Karpas-422 (cell line): ENCODE measurements around the gene MFSD2B. TPM values are rescaled to one million over a fixed set of nuclear protein-coding genes. Genes with fewer than 3 reads are reported as not detected.

Source experiments
- DNase-seq: peaks from one replicate; pipeline ENCODE4 v3.0.0-alpha.2; 2015
- H2AFZ ChIP-seq: fragments of 200-600 bp; sonication (generic); 2 replicates; pipeline ENCODE4 v1.6.1; 2014; ENCODE audit warnings: antibody characterized with exemption, low read length, mixed read lengths
- H3K27ac ChIP-seq: fragments of 200-600 bp; sonication (generic); 2 replicates; pipeline ENCODE4 v1.5.1; 2014; ENCODE audit warnings: mild to moderate bottlenecking, low read length, moderate library complexity
- H3K27me3 ChIP-seq: fragments of 200-600 bp; sonication (generic); 2 replicates; pipeline ENCODE4 v1.6.1; 2014; ENCODE audit warnings: low read length, mixed read lengths
- H3K36me3 ChIP-seq: fragments of 200-600 bp; sonication (generic); 2 replicates; pipeline ENCODE4 v1.6.1; 2014; ENCODE audit warnings: low read length, mixed read lengths; ENCODE audit not compliant: insufficient read depth
- H3K4me1 ChIP-seq: fragments of 200-600 bp; sonication (generic); 2 replicates; pipeline ENCODE4 v1.6.1; 2014; ENCODE audit warnings: mild to moderate bottlenecking, low read length, mixed read lengths
- H3K4me2 ChIP-seq: fragments of 200-600 bp; sonication (generic); 2 replicates; pipeline ENCODE4 v1.6.1; 2014; ENCODE audit warnings: low read length, low read depth, mild to moderate bottlenecking; ENCODE audit not compliant: poor library complexity, severe bottlenecking
- H3K4me3 ChIP-seq: fragments of 200-600 bp; sonication (generic); 2 replicates; pipeline ENCODE4 v1.5.1; 2014; ENCODE audit warnings: mild to moderate bottlenecking, antibody characterized with exemption, low read length, mixed read lengths
- H3K79me2 ChIP-seq: fragments of 200-600 bp; sonication (generic); 2 replicates; pipeline ENCODE4 v1.6.1; 2014; ENCODE audit warnings: mild to moderate bottlenecking, low read length, mixed read lengths
- H3K9ac ChIP-seq: fragments of 200-600 bp; sonication (generic); 2 replicates; pipeline ENCODE4 v1.6.0; 2014; ENCODE audit warnings: low read length
- H3K9me2 ChIP-seq: fragments of 200-600 bp; sonication (generic), shearing (Covaris generic); replicated peaks from 2 replicates; pipeline ENCODE4 v1.6.0; 2014; ENCODE audit warnings: mild to moderate bottlenecking, low read length, moderate library complexity; ENCODE audit not compliant: insufficient read depth
- H3K9me3 ChIP-seq: fragments of 300-700, 200-600 bp; sonication (generic); 2 replicates; pipeline ENCODE4 v1.6.1; 2014; ENCODE audit warnings: low read length, mixed read lengths
- H4K20me1 ChIP-seq: fragments of 200-600 bp; sonication (generic); 2 replicates; pipeline ENCODE4 v1.6.1; 2014; ENCODE audit warnings: mild to moderate bottlenecking, antibody characterized with exemption, low read length, low read depth; ENCODE audit not compliant: insufficient read depth
- total RNA-seq: library from RNA; depleted of rRNA; stranded (reverse); fragments of >200 nt; shearing (Covaris generic); gene quantifications from 2 replicates; pipeline ENCODE4 v1.2.3, GENCODE V29; 2014; ENCODE audit warnings: low replicate concordance

The MFSD2B gene
- total RNA-seq, 1 experiment from 2014 or later, result not detected

GRCh38 chr2:24016376-24016761 lies 6.5 kb downstream of the MFSD2B start:
- Histone ChIP-seq H2AFZ (no peak overlapping the region), H3K9me2 (no peaks in the 10 kb centered on the region), H3K36me3 (no peaks in the 10 kb centered on the region), H3K4me3 (no peak overlapping the region), H3K9me3 (no peaks in the 10 kb centered on the region), H3K79me2 (no peaks in the 10 kb centered on the region), H3K27me3 (no peaks in the 10 kb centered on the region), H3K4me1 (no peaks in the 10 kb centered on the region), H3K4me2 (no peak overlapping the region), H4K20me1 (no peaks in the 10 kb centered on the region), H3K27ac (no peak overlapping the region), H3K9ac (no peak overlapping the region)
- no peak for DNase-seq

DNA sequence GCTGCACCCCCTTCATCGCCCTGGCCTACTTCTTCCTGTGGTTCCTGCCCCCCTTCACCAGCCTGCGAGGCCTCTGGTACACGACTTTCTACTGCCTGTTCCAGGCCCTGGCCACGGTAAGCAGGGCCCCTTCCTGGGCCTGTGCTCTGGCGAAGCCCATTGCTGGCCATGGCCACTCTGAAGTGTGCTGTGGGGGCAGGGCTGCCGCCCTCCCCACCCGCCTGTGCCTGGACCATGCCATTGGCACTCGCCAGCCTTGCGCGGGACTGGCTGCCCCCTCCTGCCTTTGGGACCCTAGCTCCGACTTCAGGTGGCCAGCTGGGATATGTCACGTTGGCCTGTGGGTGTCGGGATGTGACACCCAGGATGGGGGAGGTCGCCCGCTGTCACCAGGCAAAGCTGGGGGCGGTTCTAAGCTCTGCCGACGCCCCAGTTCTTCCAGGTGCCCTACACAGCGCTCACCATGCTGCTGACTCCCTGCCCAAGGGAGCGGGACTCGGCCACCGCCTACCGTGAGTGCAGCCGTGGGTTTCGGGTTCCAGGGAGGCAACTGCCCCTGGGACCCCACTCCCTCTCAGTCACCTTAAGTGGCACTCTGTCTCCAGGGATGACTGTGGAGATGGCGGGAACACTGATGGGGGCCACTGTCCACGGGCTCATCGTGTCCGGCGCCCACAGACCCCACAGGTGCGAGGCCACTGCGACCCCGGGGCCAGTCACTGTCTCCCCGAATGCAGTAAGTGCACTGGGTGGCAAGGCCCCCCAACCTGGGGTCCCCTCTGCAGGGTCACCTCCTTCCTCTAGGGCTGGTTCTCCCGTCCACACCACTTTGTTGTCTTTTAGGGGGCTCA lies 7.2 kb downstream of the MFSD2B start:
- Histone ChIP-seq H3K4me1 (no peaks in the 10 kb centered on the region), H3K4me2 (no peak overlapping the region), H3K36me3 (no peaks in the 10 kb centered on the region), H3K27ac (no peak overlapping the region), H3K27me3 (no peaks in the 10 kb centered on the region), H2AFZ (no peak overlapping the region), H3K9ac (no peak overlapping the region), H3K4me3 (no peak overlapping the region), H3K79me2 (no peaks in the 10 kb centered on the region), H3K9me2 (no peaks in the 10 kb centered on the region), H3K9me3 (no peaks in the 10 kb centered on the region), H4K20me1 (no peaks in the 10 kb centered on the region)
- no peak for DNase-seq

DNA sequence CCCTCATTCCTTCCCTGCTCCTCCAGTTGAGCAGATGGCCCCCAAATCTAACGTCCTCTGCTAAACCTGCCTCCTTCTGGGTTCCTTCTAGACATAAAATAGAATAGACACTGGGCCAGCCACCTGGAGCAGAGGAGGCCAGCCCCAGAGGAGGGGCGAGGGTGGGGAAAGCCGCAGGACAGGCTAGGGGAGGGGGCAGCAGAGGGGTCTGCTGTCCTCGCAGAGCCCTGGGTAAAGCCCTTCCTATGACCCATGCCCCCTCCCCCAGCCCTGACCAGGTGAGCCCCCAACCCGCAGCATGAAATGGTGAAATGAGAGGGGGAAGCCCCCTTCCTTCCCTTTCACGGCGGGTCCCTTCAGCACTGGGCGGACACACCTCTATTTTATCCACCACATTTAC lies 7.8 kb downstream of the MFSD2B start:
- no peaks in the 10 kb centered on the region for H3K9me2 ChIP-seq
- H3K4me1 ChIP-seq, result no peaks in the 10 kb centered on the region

DNA sequence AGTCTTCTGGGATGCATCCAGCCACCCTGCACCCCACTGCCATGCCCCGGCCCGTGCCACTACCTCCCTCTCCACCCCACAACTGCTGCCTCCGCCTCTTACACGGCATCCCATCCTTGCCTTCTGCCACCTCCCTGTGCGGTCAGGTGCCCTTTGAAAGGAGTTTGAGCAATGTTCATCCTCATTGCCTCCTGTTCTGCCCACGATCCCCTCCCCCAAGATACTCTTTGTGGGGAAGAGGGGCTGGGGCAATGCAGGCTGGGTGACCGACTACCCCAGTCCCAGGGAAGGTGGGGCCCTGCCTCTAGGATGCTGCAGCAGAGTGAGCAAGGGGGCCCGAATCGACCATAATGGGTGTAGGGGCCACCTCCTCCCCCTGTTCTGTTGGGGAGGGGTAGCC lies 8.4 kb downstream of the MFSD2B start:
- DNase-seq, result no peak
- H3K4me3 ChIP-seq, result no peak overlapping the region
- H3K9me3 ChIP-seq, result no peaks in the 10 kb centered on the region
- no peaks in the 10 kb centered on the region for H3K4me1 ChIP-seq
- no peaks in the 10 kb centered on the region for H3K79me2 ChIP-seq
- no peaks in the 10 kb centered on the region for H3K36me3 ChIP-seq
- H3K27ac ChIP-seq, result no peak overlapping the region
- no peak overlapping the region for H3K4me2 ChIP-seq
- H3K9ac ChIP-seq, result no peak overlapping the region
- H3K9me2 ChIP-seq, result no peaks in the 10 kb centered on the region
- H4K20me1 ChIP-seq, result no peaks in the 10 kb centered on the region
- H3K27me3 ChIP-seq, result no peaks in the 10 kb centered on the region
- no peak overlapping the region for H2AFZ ChIP-seq

More for the DNA sequence above, 7.8 kb downstream of the MFSD2B start:
- DNase-seq, result no peak
- Histone ChIP-seq H3K4me3 (no peak overlapping the region), H3K9me3 (no peaks in the 10 kb centered on the region), H3K27me3 (no peaks in the 10 kb centered on the region), H3K27ac (no peak overlapping the region), H2AFZ (no peak overlapping the region), H4K20me1 (no peaks in the 10 kb centered on the region), H3K9ac (no peak overlapping the region), H3K36me3 (no peaks in the 10 kb centered on the region), H3K4me2 (no peak overlapping the region), H3K79me2 (no peaks in the 10 kb centered on the region)

DNA sequence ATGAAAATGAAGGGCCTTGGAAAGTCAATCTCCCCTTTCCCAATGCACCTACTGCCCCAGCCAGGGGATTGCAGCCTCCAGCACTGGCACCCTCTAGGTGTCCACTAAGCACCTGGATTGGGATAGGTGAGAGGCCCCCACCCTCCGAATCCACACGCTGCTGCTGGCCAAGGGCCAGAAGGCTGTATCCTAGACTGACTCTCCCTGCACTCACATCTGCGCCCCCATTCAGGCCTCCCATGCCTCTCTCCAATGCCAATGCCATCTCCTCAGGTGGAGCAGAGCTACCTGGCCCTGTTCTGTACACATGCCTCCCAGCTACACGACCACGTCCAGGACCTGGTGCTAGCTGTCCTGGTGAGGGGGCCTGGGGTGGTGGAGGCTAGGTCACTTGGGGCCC lies 9.8 kb downstream of the MFSD2B start:
- Histone ChIP-seq H3K9me2 (no peaks in the 10 kb centered on the region), H2AFZ (no peak overlapping the region), H3K36me3 (no peaks in the 10 kb centered on the region), H4K20me1 (no peaks in the 10 kb centered on the region), H3K27ac (no peak overlapping the region), H3K9me3 (no peaks in the 10 kb centered on the region), H3K27me3 (no peaks in the 10 kb centered on the region), H3K4me2 (no peak overlapping the region), H3K4me1 (no peaks in the 10 kb centered on the region), H3K79me2 (no peaks in the 10 kb centered on the region), H3K4me3 (no peak overlapping the region), H3K9ac (no peak overlapping the region)
- no peak for DNase-seq

DNA sequence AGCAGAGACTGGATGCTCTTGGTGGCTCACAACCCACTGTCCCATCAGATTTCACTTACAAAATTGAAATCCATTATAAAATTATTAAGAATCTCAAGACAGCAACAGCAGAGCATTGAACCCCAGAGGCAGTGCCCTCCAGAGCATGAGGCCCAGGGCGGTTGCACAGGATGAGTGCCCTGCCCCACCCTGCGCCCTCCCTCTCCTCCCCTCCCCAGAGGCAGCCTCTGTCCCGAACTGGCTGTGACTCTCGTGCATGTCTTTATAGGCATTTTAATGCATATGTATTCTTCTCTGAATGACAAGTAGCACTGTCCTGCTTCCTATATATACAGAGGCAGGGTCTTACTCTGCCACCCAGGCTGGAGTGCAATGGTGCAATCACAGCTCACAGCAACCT lies 10.4 kb downstream of the MFSD2B start:
- H3K36me3 ChIP-seq, result no peaks in the 10 kb centered on the region
- H4K20me1 ChIP-seq, result no peaks in the 10 kb centered on the region
- H3K9me2 ChIP-seq, result no peaks in the 10 kb centered on the region
- H3K4me1 ChIP-seq, result no peaks in the 10 kb centered on the region
- H3K9me3 ChIP-seq, result no peaks in the 10 kb centered on the region
- no peak for DNase-seq
- H3K4me2 ChIP-seq, result no peak overlapping the region
- no peak overlapping the region for H3K27ac ChIP-seq
- no peaks in the 10 kb centered on the region for H3K79me2 ChIP-seq
- H3K9ac ChIP-seq, result no peak overlapping the region
- no peaks in the 10 kb centered on the region for H3K27me3 ChIP-seq
- H3K4me3 ChIP-seq, result no peak overlapping the region
- no peak overlapping the region for H2AFZ ChIP-seq

GRCh38 chr2:24021122-24021998 lies 11.5 kb downstream of the MFSD2B start:
- no peaks in the 10 kb centered on the region for H3K27me3 ChIP-seq
- H3K79me2 ChIP-seq, result no peaks in the 10 kb centered on the region
- H3K27ac ChIP-seq, result no peak overlapping the region
- no peak overlapping the region for H3K9ac ChIP-seq
- H3K4me2 ChIP-seq, result no peak overlapping the region
- H3K4me3 ChIP-seq, result no peak overlapping the region
- H3K36me3 ChIP-seq, result no peaks in the 10 kb centered on the region
- no peak overlapping the region for H2AFZ ChIP-seq
- H4K20me1 ChIP-seq, result no peaks in the 10 kb centered on the region
- H3K4me1 ChIP-seq, result no peaks in the 10 kb centered on the region
- no peaks in the 10 kb centered on the region for H3K9me2 ChIP-seq
- peak; percentile 88 for DNase-seq
- no peaks in the 10 kb centered on the region for H3K9me3 ChIP-seq

GRCh38 chr2:24022324-24022974 lies 12.6 kb downstream of the MFSD2B start:
- DNase-seq, result no peak
- Histone ChIP-seq H3K4me2 (no peak overlapping the region), H3K4me3 (no peak overlapping the region), H4K20me1 (no peaks in the 10 kb centered on the region), H3K36me3 (peaks cover 3% of the 10 kb centered on the region; the same call in 1 of the 2 replicates), H3K9me2 (no peaks in the 10 kb centered on the region), H3K9ac (no peak overlapping the region), H3K79me2 (no peaks in the 10 kb centered on the region), H3K9me3 (no peaks in the 10 kb centered on the region), H3K4me1 (no peaks in the 10 kb centered on the region), H3K27ac (no peak overlapping the region), H3K27me3 (no peaks in the 10 kb centered on the region), H2AFZ (no peak overlapping the region)
